Panc1 (cell line): ENCODE measurements around the gene TSC1. TPM values are rescaled to one million over a fixed set of nuclear protein-coding genes. Genes with fewer than 3 reads are reported as not detected.

Experiments used
- ATAC-seq: fragments of 200-7000 bp; cut with Tn5 transposase; 2 replicates; pipeline ENCODE4 v1.9.1; 2020; ENCODE audit warnings: mild to moderate bottlenecking, moderate library complexity
- BruUV-seq: library from RNA; stranded (reverse); fragments of 400-500 nt; replicated peaks from 2 replicates; lab custom pipeline; 2021; lab: Mats Ljungman, UMichigan
- CTCF ChIA-PET: fragments of 300-600 bp; sonication (Branson Sonifier 250); formaldehyde crosslinking; loops from one replicate; lab custom pipeline; 2022; ENCODE audit warnings: antibody characterized with exemption; lab: Charles Lee
- POLR2A ChIA-PET: fragments of 300-600 bp; sonication (Branson Sonifier 250); formaldehyde crosslinking; loops from one replicate; lab custom pipeline; 2022; ENCODE audit warnings: antibody characterized with exemption; lab: Charles Lee
- DNase-seq: peaks from one replicate; pipeline ENCODE4 v3.0.0-alpha.2; 2010; ENCODE audit warnings: low read depth, low spot score
- H3K27ac ChIP-seq: 2 replicates; pipeline ENCODE4 v1.5.1; 2011; ENCODE audit warnings: mild to moderate bottlenecking, low read length, inconsistent platforms
- H3K27me3 ChIP-seq: fragments of 200-500 bp; sonication (Bioruptor generic); 2 replicates; pipeline ENCODE4 v1.6.0; 2014; ENCODE audit warnings: low read length, inconsistent platforms; ENCODE audit not compliant: control insufficient read depth, insufficient read depth
- H3K36me3 ChIP-seq: fragments of 200-500 bp; sonication (Bioruptor generic); 2 replicates; pipeline ENCODE4 v1.5.1; 2014; ENCODE audit warnings: inconsistent platforms, mild to moderate bottlenecking, low read length, moderate library complexity; ENCODE audit not compliant: control insufficient read depth, insufficient read depth
- H3K4me1 ChIP-seq: 2 replicates; pipeline ENCODE4 v1.5.1; 2011; ENCODE audit warnings: inconsistent platforms, mild to moderate bottlenecking, low read length, moderate library complexity; ENCODE audit not compliant: control insufficient read depth, insufficient read depth
- H3K4me3 ChIP-seq, 2 experiments: 2 replicates each; pipeline ENCODE4 v1.5.1; 2011 to 2012; ENCODE audit warnings: low read depth in 2 of 2, low read length in 2 of 2, mild to moderate bottlenecking in 2 of 2, inconsistent platforms in 1 of 2, moderate library complexity in 1 of 2
- H3K9me3 ChIP-seq: fragments of 200-500 bp; sonication (Bioruptor generic); 2 replicates; pipeline ENCODE4 v1.5.1; 2014; ENCODE audit warnings: low read depth, mild to moderate bottlenecking, inconsistent platforms, low read length, moderate library complexity; ENCODE audit not compliant: control insufficient read depth, insufficient read depth
- CTCF ChIP-seq: fragments of 450-650 bp; IDR thresholded peaks from 2 replicates; pipeline ENCODE4 v1.5.1; 2017; ENCODE audit warnings: mild to moderate bottlenecking
- POLR2AphosphoS5 ChIP-seq: IDR thresholded peaks from 2 replicates; pipeline ENCODE4 v1.6.1; 2012; ENCODE audit warnings: mild to moderate bottlenecking, low read depth, low read length, moderate library complexity
- REST ChIP-seq, 2 experiments: IDR thresholded peaks; 2 replicates each; pipeline ENCODE4 v1.6.1; 2011 to 2012; ENCODE audit warnings: low read depth in 2 of 2, control low read depth in 1 of 2, low read length in 1 of 2, mild to moderate bottlenecking in 1 of 2, moderate library complexity in 1 of 2; ENCODE audit not compliant: insufficient read depth in 1 of 2
- SIN3A ChIP-seq: IDR thresholded peaks from 2 replicates; pipeline ENCODE4 v1.6.1; 2012; ENCODE audit warnings: low read depth, mild to moderate bottlenecking, low read length, moderate library complexity, borderline replicate concordance; ENCODE audit not compliant: insufficient read depth
- TCF7L2 ChIP-seq: IDR thresholded peaks from 2 replicates; pipeline ENCODE4 v1.6.1; 2011; ENCODE audit warnings: mild to moderate bottlenecking, low read depth, low read length, inconsistent platforms
- in situ Hi-C: cut with HindIII; loops from 2 replicates; pipeline ENCODE4 v1.10.0; 2016; ENCODE audit warnings: low sequenced_read_pairs, low pct_unique_long_range_greater_than_20kb
- intact Hi-C: fragments of 100-400 bp; cut with micrococcal nuclease; formaldehyde crosslinking; loops from one replicate; pipeline ENCODE4 v1.10.0; 2022; ENCODE audit not compliant: unreplicated experiment
- total RNA-seq: library from RNA; stranded (reverse); gene quantifications from one replicate; pipeline ENCODE4 v1.2.1, GENCODE V29; 2021; ENCODE audit not compliant: unreplicated experiment

Gene TSC1
- total RNA-seq, 1 experiment from 2014 or later: 27.4 TPM

GRCh38 chr9:132965478-132965877, 21.1 kb upstream of the TSC1 start:
- TF ChIP-seq CTCF (no peak), SIN3A (no peak), TCF7L2 (no peak), POLR2AphosphoS5 (no peak), REST (IDR thresholded peaks at IDR 0.05; ENCODE audit: insufficient read depth in 1 of 2, low read depth in 2 of 2, low read length in 1 of 2) (no peak)
- no peak overlapping the region for H3K4me3 ChIP-seq
- in situ Hi-C loops: no loop called here
- H3K27ac ChIP-seq: no peak overlapping the region
- H3K27me3 ChIP-seq: no peaks in the 10 kb centered on the region
- no peaks in the 10 kb centered on the region for H3K4me1 ChIP-seq
- ChIA-PET POLR2A (no interaction called here), CTCF (no interaction called here)
- DNase-seq: no peak
- no peaks in the 10 kb centered on the region for H3K9me3 ChIP-seq
- no TSS peak for BruUV-seq
- H3K36me3 ChIP-seq: no peaks in the 10 kb centered on the region
- ATAC-seq: no peak
- intact Hi-C loops: no loop called here

DNA sequence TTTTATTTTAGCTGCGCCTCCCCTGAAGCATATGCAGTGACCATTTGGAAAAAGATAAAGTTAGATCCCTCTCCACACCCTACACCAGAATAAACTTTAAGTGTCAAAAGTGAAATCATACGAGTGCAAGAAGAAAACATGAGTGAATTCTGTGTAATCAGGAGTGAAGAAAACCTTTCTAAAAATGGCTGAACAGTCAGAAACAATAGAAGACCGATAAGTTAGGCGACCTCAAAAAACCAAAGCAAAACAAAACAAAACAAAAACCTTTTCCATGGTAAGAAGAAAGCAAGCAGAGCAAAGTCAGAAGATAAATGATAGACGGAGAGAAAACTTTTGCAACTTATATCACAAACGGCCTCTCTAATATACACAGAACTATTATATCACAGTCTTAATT, 16.6 kb upstream of the TSC1 start:
- no peaks in the 10 kb centered on the region for H3K9me3 ChIP-seq
- BruUV-seq: no TSS peak
- ATAC-seq (no peak), DNase-seq (no peak)
- POLR2A ChIA-PET: no interaction called here
- H3K4me3 ChIP-seq: no peak overlapping the region
- no peak overlapping the region for H3K27ac ChIP-seq
- in situ Hi-C loops (no loop called here), intact Hi-C loops (no loop called here)
- no peak for TF ChIP-seq TCF7L2
- no peak for TF ChIP-seq SIN3A
- TF ChIP-seq POLR2AphosphoS5: no peak
- TF ChIP-seq CTCF: no peak
- TF ChIP-seq REST (IDR thresholded peaks at IDR 0.05; ENCODE audit: insufficient read depth in 1 of 2, low read depth in 2 of 2, low read length in 1 of 2): no peak
- no peaks in the 10 kb centered on the region for H3K4me1 ChIP-seq
- H3K36me3 ChIP-seq: no peaks in the 10 kb centered on the region
- no peaks in the 10 kb centered on the region for H3K27me3 ChIP-seq
- CTCF ChIA-PET: no interaction called here
